ENCODE measurements around the gene TBL1X.

The TBL1X gene

GRCh38 chrX:9538544-9539045, 73.7 kb downstream of the TBL1X start:
- DNase-seq = peak; percentile 75

GRCh38 chrX:9539605-9540387, 74.9 kb downstream of the TBL1X start:
- no peak for DNase-seq

- DNase-seq = no peak
Measured at GRCh38 chrX:9542106-9542760, 77.4 kb downstream of the TBL1X start.

- DNase-seq = no peak
Measured at GRCh38 chrX:9542761-9543111, 77.9 kb downstream of the TBL1X start.

GRCh38 chrX:9555354-9555753, 90.5 kb downstream of the TBL1X start:
- no peak for DNase-seq

GRCh38 chrX:9557091-9557490, 92.2 kb downstream of the TBL1X start:
- no peak for DNase-seq

GRCh38 chrX:9557521-9557920, 92.7 kb downstream of the TBL1X start:
- DNase-seq = no peak

GRCh38 chrX:9558615-9559014, 93.8 kb downstream of the TBL1X start:
- no peak for DNase-seq

- no peak for DNase-seq
Measured at GRCh38 chrX:9560219-9560618, 95.4 kb downstream of the TBL1X start.

- DNase-seq = no peak
Measured at GRCh38 chrX:9561199-9561598, 96.3 kb downstream of the TBL1X start.

- no peak for DNase-seq
Measured at GRCh38 chrX:9562851-9563250, 98.0 kb downstream of the TBL1X start.

GRCh38 chrX:9566150-9566621, 101.3 kb downstream of the TBL1X start:
- no peak for DNase-seq

- DNase-seq = no peak
Measured at GRCh38 chrX:9569876-9570301, 105.0 kb downstream of the TBL1X start.

GRCh38 chrX:9573282-9574106, 108.6 kb downstream of the TBL1X start:
- DNase-seq = peak; percentile 76

GRCh38 chrX:9576059-9576458, 111.2 kb downstream of the TBL1X start:
- no peak for DNase-seq

GRCh38 chrX:9577555-9577954, 112.7 kb downstream of the TBL1X start:
- DNase-seq = no peak

GRCh38 chrX:9578083-9578779, 113.4 kb downstream of the TBL1X start:
- no peak for DNase-seq

GRCh38 chrX:9581771-9582385, 117.0 kb downstream of the TBL1X start:
- DNase-seq = no peak

GRCh38 chrX:9582956-9583355, 118.1 kb downstream of the TBL1X start:
- DNase-seq = no peak

- peak; percentile 55 for DNase-seq
Measured at GRCh38 chrX:9586992-9587392, 122.1 kb downstream of the TBL1X start.

GRCh38 chrX:9587642-9588041, 122.8 kb downstream of the TBL1X start:
- no peak for DNase-seq

- DNase-seq = no peak
Measured at GRCh38 chrX:9591496-9591895, 126.6 kb downstream of the TBL1X start.
